ENCODE measurements around the gene PAXX. TPM values are rescaled to one million over a fixed set of nuclear protein-coding genes. Genes with fewer than 3 reads are reported as not detected.
A peak's percentile ranks its signal among the peaks of the same experiment; 100 is the strongest.

PAXX gene
- total RNA-seq, 1 donor from 2014 or later = 84.9 TPM

DNA sequence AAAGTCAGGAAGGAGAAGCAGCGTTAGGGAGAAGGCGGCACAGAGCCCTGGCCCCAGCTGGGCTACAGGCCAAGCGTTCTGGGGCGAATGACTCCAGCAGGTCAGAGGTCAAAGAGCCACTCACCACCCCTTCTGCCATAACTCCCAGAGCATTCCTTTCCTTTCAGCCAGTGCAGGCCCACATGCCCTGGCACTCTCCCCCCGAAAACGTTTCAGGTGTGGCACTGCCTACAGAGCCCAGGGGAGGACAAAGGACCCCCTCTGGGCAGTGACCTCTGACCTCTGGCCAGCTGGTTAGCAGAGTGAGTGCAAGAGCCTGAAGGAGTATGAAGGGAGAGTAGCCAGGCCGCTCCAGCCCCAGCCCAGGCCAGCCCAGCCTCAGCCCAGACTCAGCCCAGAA, 30.9 kb downstream of the PAXX start:
- Mint-ChIP-seq H3K4me1 (peaks cover 9% of the 10 kb centered on the region), H3K36me3 (ENCODE audit: low read depth) (no peaks in the 10 kb centered on the region), H3K4me3 (peak overlapping the region; percentile 27), H3K27me3 (ENCODE audit: low read depth) (no peaks in the 10 kb centered on the region), H3K9me3 (no peaks in the 10 kb centered on the region), H3K27ac (ENCODE audit: unreplicated experiment) (no peak overlapping the region)
- no peak for DNase-seq (ENCODE audit: low read depth, low spot score)
- TF ChIP-seq, protein P1, sequence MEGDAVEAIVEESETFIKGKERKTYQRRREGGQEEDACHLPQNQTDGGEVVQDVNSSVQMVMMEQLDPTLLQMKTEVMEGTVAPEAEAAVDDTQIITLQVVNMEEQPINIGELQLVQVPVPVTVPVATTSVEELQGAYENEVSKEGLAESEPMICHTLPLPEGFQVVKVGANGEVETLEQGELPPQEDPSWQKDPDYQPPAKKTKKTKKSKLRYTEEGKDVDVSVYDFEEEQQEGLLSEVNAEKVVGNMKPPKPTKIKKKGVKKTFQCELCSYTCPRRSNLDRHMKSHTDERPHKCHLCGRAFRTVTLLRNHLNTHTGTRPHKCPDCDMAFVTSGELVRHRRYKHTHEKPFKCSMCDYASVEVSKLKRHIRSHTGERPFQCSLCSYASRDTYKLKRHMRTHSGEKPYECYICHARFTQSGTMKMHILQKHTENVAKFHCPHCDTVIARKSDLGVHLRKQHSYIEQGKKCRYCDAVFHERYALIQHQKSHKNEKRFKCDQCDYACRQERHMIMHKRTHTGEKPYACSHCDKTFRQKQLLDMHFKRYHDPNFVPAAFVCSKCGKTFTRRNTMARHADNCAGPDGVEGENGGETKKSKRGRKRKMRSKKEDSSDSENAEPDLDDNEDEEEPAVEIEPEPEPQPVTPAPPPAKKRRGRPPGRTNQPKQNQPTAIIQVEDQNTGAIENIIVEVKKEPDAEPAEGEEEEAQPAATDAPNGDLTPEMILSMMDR (conservative IDR thresholded peaks at IDR 0.05) = no peak

GRCh38 chr9:137023583-137023991, 31.4 kb downstream of the PAXX start:
- Mint-ChIP-seq H3K4me1 (peaks cover 9% of the 10 kb centered on the region), H3K9me3 (no peaks in the 10 kb centered on the region), H3K36me3 (ENCODE audit: low read depth) (no peaks in the 10 kb centered on the region), H3K27ac (ENCODE audit: unreplicated experiment) (no peak overlapping the region), H3K27me3 (ENCODE audit: low read depth) (no peaks in the 10 kb centered on the region), H3K4me3 (peak overlapping the region; percentile 27)
- TF ChIP-seq, protein P1 (conservative IDR thresholded peaks at IDR 0.05) = no peak
- DNase-seq (ENCODE audit: low read depth, low spot score) = no peak

- Mint-ChIP-seq H3K27ac (ENCODE audit: unreplicated experiment) (no peak overlapping the region), H3K36me3 (ENCODE audit: low read depth) (no peaks in the 10 kb centered on the region), H3K9me3 (no peaks in the 10 kb centered on the region), H3K4me1 (peaks cover 13% of the 10 kb centered on the region), H3K4me3 (peak overlapping the region; percentile 81), H3K27me3 (ENCODE audit: low read depth) (no peaks in the 10 kb centered on the region)
- peak; percentile 58 for DNase-seq (ENCODE audit: low read depth, low spot score)
- TF ChIP-seq, protein P1 (conservative IDR thresholded peaks at IDR 0.05) = no peak
These were observed 33.3 kb downstream of the PAXX start for GRCh38 chr9:137025517-137025966.

DNA sequence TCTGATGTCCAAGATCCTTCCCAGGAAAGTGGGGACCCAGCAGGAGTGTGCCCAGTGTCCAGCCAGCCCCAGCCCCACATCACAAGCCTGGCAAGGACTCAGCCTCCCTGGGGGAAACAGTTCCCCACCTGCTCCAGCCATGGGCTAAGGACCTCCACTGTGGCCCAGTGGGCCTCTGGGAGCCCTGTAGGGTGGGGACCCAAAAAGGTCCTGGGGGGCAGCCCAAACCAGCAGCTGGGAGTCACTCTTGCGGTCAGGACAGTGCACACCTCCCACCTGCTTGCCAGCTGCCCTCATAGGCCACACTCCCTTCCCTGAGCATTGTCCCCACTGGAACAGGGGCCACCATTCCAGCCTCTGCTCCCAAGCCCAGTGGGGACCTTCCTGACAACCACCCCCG, 34.2 kb downstream of the PAXX start:
- no peaks in the 10 kb centered on the region for H3K36me3 Mint-ChIP-seq (ENCODE audit: low read depth)
- no peaks in the 10 kb centered on the region for H3K27me3 Mint-ChIP-seq (ENCODE audit: low read depth)
- no peak for DNase-seq (ENCODE audit: low read depth, low spot score)
- peaks cover 13% of the 10 kb centered on the region for H3K4me1 Mint-ChIP-seq
- H3K9me3 Mint-ChIP-seq = no peaks in the 10 kb centered on the region
- no peak overlapping the region for H3K27ac Mint-ChIP-seq (ENCODE audit: unreplicated experiment)
- TF ChIP-seq, protein P1 (conservative IDR thresholded peaks at IDR 0.05) = no peak
- no peak overlapping the region for H3K4me3 Mint-ChIP-seq

DNA sequence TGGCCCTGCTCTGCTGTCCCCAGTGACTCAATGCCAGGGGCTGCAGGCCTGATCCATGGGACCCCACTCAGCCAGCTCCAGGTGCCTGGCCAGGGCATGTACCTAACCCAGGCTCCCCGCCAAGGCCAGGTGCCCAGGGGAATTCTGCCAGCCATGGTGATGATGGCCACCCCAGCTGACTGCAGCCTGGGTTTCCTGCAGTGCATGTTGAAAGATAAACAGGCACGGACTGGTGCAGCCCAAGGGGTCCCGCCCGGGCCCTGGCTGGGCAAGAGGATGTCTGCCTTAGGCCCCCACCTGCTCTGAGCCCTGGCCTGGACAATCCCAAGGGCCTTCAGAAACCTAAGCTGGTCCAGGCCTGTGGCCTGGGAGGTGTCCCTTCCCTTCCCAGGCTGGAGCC, 34.6 kb downstream of the PAXX start:
- no peaks in the 10 kb centered on the region for H3K36me3 Mint-ChIP-seq (ENCODE audit: low read depth)
- no peaks in the 10 kb centered on the region for H3K27me3 Mint-ChIP-seq (ENCODE audit: low read depth)
- DNase-seq (ENCODE audit: low read depth, low spot score) = no peak
- TF ChIP-seq, protein P1 (conservative IDR thresholded peaks at IDR 0.05) = no peak
- no peak overlapping the region for H3K27ac Mint-ChIP-seq (ENCODE audit: unreplicated experiment)
- peaks cover 13% of the 10 kb centered on the region for H3K4me1 Mint-ChIP-seq
- peak overlapping the region; percentile 84 for H3K4me3 Mint-ChIP-seq
- no peaks in the 10 kb centered on the region for H3K9me3 Mint-ChIP-seq

Measured in neural crest cell (in vitro differentiated cells).